Activated naive CD4-positive, alpha-beta T cell treated with anti-CD3 and anti-CD28 coated beads, Interleukin-2, amount 50 U/mL, for 16 hours (primary cell): Measurements from ENCODE around the gene RORC.
"Not testable (repeated sequence)": the region's sequence is repeated elsewhere in the genome, so short reads cannot be mapped to it uniquely, and the experiment has no call there.

ENCODE experiments used
- DNase-seq: peaks from one replicate; pipeline ENCODE4 v3.0.0-alpha.2; 2020

RORC gene

GRCh38 chr1:151831605-151832004 is at the start of gene RORC:
TSS of gene RORC (minus strand) at chr1:151831802. CDS start at chr1:151831764, 38 bp downstream.
- DNase-seq = no peak

GRCh38 chr1:151875419-151876097 is 44.0 kb upstream of the RORC start:
- DNase-seq = no peak

- DNase-seq = not testable (repeated sequence)
Measured at GRCh38 chr1:151872776-151873175, 41.2 kb upstream of the RORC start.

- no peak for DNase-seq
Measured at GRCh38 chr1:151871284-151872030, 39.9 kb upstream of the RORC start.

GRCh38 chr1:151868486-151868885 is 36.9 kb upstream of the RORC start:
- no peak for DNase-seq

- DNase-seq = no peak
Measured at GRCh38 chr1:151867765-151868411, 36.3 kb upstream of the RORC start.

GRCh38 chr1:151867321-151867720 is 35.7 kb upstream of the RORC start:
- DNase-seq = no peak

GRCh38 chr1:151864411-151864810 is 32.8 kb upstream of the RORC start:
- DNase-seq = no peak

GRCh38 chr1:151862604-151863003 is 31.0 kb upstream of the RORC start:
- DNase-seq = no peak

- DNase-seq = no peak
Measured at GRCh38 chr1:151860504-151861187, 29.0 kb upstream of the RORC start.

GRCh38 chr1:151859891-151860293 is 28.3 kb upstream of the RORC start:
- DNase-seq = no peak

GRCh38 chr1:151858886-151859665 is 27.5 kb upstream of the RORC start:
- no peak for DNase-seq

- no peak for DNase-seq
Measured at GRCh38 chr1:151858030-151858746, 26.6 kb upstream of the RORC start.

GRCh38 chr1:151855933-151856332 is 24.3 kb upstream of the RORC start:
- no peak for DNase-seq

GRCh38 chr1:151855516-151855915 is 23.9 kb upstream of the RORC start:
- not testable (repeated sequence) for DNase-seq

- DNase-seq = no peak
Measured at GRCh38 chr1:151854658-151855057, 23.1 kb upstream of the RORC start.

- no peak for DNase-seq
Measured at GRCh38 chr1:151853411-151853943, 21.9 kb upstream of the RORC start, which contains the start of gene THEM5. TSS of gene THEM5 (minus strand) at chr1:151853712. CDS start at chr1:151853565, 147 bp downstream.

- no peak for DNase-seq
Measured at GRCh38 chr1:151852733-151853132, 21.1 kb upstream of the RORC start.

GRCh38 chr1:151851886-151852285 is 20.3 kb upstream of the RORC start:
- DNase-seq = no peak

- DNase-seq = no peak
Measured at GRCh38 chr1:151849871-151850270, 18.3 kb upstream of the RORC start.

GRCh38 chr1:151849126-151849525 is 17.5 kb upstream of the RORC start:
- no peak for DNase-seq
